DLD1 (cell line): ENCODE measurements around the gene POLR1E.

Experiments used
- in situ Hi-C: cut with HindIII; loops from 2 replicates; pipeline ENCODE4 v1.10.0; 2017; ENCODE audit warnings: low sequenced_read_pairs

POLR1E gene

GRCh38 chr9:37531699-37532098 is 46.0 kb downstream of the POLR1E start:
- in situ Hi-C loops: no loop called here

DNA sequence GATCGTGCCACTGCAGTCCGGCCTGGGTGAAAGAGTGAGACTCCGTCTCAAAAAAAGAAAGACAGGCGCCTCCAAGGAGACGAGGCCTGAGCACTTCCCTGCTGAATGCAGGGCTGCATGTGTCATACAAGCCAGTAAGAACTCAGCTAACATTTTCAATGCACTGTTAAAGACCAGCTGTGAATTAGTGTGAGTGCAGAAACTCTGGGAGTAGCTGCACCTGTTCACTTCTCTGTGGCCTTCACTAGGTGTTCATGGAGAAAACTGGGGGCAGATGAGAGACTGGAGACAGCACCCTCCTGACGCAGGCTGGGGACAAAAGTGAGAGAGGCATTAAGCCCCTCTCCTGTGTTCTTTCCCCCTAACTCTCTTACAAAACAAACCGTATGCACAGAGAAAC is 48.7 kb downstream of the POLR1E start:
- in situ Hi-C loops: no loop called here

DNA sequence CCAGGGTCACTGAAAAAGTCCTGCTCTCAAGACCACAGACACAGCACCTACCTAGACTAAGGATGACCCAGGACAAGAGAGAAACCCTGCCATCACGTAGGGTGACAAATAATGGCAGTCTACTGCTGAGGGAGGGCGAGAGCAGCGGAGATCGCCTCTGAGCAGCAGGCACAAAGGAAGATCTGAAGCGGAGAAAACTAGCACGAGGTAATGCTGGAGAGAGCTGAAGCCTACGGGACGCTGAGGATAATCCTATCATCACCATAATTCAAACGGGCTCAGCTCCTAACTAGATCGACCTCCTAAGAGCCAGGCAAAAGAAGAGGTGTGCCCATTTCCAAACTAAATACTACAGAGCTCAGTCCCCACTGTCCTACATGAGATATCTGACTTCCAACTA is 49.2 kb downstream of the POLR1E start:
- in situ Hi-C loops: no loop called here

DNA sequence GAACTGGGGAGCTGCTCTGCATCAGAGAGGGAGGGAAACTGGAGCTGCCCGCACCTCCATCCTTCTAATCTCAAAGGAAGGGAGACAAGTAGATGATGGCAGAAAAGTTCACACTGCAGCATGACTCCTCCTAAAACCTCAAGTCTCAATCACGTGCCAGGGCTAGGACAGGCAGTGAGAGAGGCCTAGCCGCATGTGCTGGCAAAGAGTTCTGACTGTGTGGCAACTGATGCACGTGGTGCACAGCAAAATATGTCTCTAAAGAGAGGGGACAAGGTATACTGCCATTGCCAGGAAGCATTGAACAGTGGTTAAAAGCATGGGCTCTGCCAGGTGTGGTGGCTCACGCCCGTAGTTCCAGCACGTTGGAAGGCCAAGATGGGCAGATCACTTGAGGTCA is 52.4 kb downstream of the POLR1E start:
- in situ Hi-C loops: no loop called here

DNA sequence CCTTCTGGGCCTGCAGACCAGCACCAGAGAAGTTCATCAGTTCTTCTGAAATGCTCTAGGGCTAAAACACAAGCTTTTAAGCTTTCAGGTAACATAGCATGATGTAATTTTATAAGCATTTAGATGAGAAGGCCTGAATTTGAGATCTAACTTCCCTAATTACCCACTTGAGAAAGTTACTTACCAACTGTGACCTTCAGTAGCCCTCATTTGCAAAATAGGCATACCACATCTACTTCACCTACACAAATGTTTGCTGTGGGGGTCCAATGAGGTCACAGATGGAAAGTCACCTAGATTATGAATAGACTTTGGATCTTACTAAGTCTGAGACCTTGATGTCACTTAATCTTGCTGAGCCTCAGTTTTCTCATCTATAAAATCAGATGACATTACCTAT is 53.9 kb downstream of the POLR1E start:
- in situ Hi-C loops: no loop called here

DNA sequence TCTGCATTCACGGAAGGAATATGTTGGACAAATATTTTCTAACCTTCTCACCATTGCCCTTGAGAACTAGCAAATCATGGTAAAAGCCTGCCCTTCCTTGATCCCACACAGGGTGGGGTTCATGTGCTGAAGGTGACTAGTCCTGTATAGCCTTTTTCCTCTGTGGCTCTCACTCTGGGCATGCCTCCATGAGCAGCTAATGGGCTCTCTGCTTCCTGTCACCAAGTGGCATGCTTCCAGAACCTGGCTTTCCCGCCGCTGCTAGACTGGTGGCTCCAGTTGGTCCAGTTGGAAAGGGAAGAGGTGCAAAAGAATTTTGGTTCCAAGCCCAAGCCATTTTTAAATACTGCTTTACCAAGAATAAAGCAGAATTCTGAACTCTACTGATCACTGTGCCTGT is 54.9 kb downstream of the POLR1E start:
- in situ Hi-C loops: no loop called here

- in situ Hi-C loops: no loop called here
Measured at GRCh38 chr9:37541465-37541864, 55.7 kb downstream of the POLR1E start.

- in situ Hi-C loops: no loop called here
Measured at GRCh38 chr9:37542488-37542887, 56.7 kb downstream of the POLR1E start.

DNA sequence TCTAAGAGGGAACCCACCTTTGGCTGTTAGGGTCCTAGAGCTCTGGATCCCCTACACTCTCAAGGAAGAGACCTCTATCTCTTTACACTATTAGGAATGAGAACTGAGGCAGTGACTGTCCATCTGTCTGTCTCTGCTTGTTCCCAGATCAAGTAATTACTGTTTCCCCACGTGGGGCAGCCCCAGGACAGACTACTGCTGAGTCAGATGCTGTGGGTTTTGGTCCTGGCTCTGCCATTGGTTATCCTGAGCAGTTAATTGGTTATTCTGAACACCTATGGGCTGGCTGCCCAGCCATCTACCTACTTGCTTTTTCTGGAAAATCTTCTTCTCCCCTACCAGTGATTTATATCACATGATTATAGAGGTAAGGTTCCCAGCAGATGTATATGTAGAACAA is 57.1 kb downstream of the POLR1E start:
- in situ Hi-C loops: no loop called here

DNA sequence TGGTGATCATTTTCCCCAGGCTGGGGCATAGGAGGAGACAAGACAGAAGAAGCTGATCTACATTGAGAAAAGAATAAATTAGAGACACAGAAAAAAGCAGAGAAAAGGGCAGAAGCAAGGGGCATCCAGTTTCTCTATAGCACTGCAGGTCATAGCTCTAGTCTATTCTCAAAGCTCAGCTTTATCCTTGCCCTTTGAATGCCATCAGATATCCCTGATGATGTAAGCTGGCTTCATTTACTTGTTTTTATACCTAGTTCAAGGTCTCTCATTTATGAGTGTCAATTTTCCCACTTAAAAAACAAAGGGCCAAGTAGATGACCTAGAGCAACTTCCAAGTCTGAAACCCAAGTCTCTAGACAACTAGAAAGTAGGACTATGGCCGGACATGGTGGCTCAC is 57.7 kb downstream of the POLR1E start:
- in situ Hi-C loops: no loop called here

DNA sequence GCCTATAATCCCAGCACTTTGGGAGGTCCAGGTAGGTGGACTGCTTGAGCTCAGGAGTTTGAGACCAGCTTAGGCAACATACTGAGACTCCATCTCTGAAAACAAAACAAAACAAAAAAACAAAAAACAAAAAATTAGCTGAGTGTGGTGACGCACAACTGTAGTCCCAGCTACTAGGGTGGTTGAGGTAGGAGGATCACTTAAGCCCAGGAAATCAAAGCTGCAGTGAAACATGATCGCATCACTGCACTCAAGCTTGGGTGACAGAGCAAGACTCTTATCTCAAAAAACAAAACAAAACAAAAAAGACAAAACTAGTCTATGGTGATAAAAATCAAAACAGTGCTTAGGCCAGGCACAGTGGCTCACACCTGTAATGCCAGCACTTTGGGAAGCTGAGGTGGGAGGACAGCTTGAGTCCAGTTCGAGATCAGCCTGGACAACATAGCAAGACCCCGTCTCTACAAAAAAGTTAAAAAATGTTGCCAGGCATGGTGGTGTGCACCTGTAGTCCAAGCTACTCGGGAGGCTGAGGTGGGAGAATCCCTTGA is 61.7 kb downstream of the POLR1E start:
- in situ Hi-C loops: no loop called here

GRCh38 chr9:37549527-37549926 is 63.8 kb downstream of the POLR1E start:
- in situ Hi-C loops: no loop called here

- in situ Hi-C loops: no loop called here
Measured at GRCh38 chr9:37550781-37551180, 65.0 kb downstream of the POLR1E start.

- in situ Hi-C loops: no loop called here
Measured at GRCh38 chr9:37551468-37551867, 65.7 kb downstream of the POLR1E start.

DNA sequence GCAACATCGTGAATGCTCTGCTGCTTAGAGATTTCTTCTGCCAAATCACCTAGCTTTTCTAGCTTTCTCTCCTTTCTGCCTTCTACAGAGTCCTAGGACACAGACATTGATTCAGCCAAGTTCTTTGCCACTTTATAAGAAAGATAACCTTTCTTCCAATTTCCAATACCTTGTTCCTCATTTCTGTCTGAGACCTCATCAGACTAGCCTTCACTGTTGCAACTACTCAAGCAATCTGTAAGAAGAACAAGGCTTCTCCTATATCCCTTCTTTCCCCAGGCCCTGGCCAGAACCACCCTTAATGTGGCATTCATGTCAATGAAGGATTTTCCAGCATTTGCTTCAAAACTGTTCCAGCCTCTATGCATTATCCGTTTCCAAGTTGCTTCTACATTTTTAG is 66.1 kb downstream of the POLR1E start:
- in situ Hi-C loops: no loop called here
